ENCODE results near the gene OR5AC2.

Gene OR5AC2

GRCh38 chr3:98108162-98108561 is 21.2 kb downstream of the OR5AC2 start:
- no peak overlapping the region for H3K27ac Mint-ChIP-seq
- H3K4me3 Mint-ChIP-seq: no peak overlapping the region
- no peaks in the 10 kb centered on the region for H3K36me3 Mint-ChIP-seq (ENCODE audit: low read depth)
- H3K4me1 Mint-ChIP-seq (ENCODE audit: low read depth): peaks cover 2% of the 10 kb centered on the region
- peaks cover 6% of the 10 kb centered on the region for H3K27me3 Mint-ChIP-seq (ENCODE audit: low read depth)
- H3K9me3 Mint-ChIP-seq: no peaks in the 10 kb centered on the region

- Mint-ChIP-seq H3K4me3 (no peak overlapping the region), H3K4me1 (ENCODE audit: low read depth) (peaks cover 2% of the 10 kb centered on the region), H3K36me3 (ENCODE audit: low read depth) (no peaks in the 10 kb centered on the region), H3K9me3 (no peaks in the 10 kb centered on the region), H3K27ac (no peak overlapping the region), H3K27me3 (ENCODE audit: low read depth) (peaks cover 6% of the 10 kb centered on the region)
These were observed 23.0 kb downstream of the OR5AC2 start for GRCh38 chr3:98109807-98110549.

GRCh38 chr3:98110550-98110908 is 23.6 kb downstream of the OR5AC2 start:
- Mint-ChIP-seq H3K27ac (no peak overlapping the region), H3K9me3 (no peaks in the 10 kb centered on the region), H3K27me3 (ENCODE audit: low read depth) (peaks cover 6% of the 10 kb centered on the region)

GRCh38 chr3:98114264-98114663 is 27.3 kb downstream of the OR5AC2 start:
- no peak overlapping the region for H3K27ac Mint-ChIP-seq
- H3K4me3 Mint-ChIP-seq: no peak overlapping the region
- no peaks in the 10 kb centered on the region for H3K4me1 Mint-ChIP-seq (ENCODE audit: low read depth)
- H3K9me3 Mint-ChIP-seq: no peaks in the 10 kb centered on the region
- H3K36me3 Mint-ChIP-seq (ENCODE audit: low read depth): no peaks in the 10 kb centered on the region
- peaks cover 5% of the 10 kb centered on the region for H3K27me3 Mint-ChIP-seq (ENCODE audit: low read depth)

More at GRCh38 chr3:98110550-98110908, 23.6 kb downstream of the OR5AC2 start:
- Mint-ChIP-seq H3K4me1 (ENCODE audit: low read depth) (peaks cover 2% of the 10 kb centered on the region), H3K36me3 (ENCODE audit: low read depth) (no peaks in the 10 kb centered on the region), H3K4me3 (no peak overlapping the region)

GRCh38 chr3:98115717-98116116 is 28.7 kb downstream of the OR5AC2 start:
- Mint-ChIP-seq H3K4me3 (no peak overlapping the region), H3K9me3 (no peaks in the 10 kb centered on the region), H3K27me3 (ENCODE audit: low read depth) (peaks cover 5% of the 10 kb centered on the region), H3K27ac (no peak overlapping the region), H3K4me1 (ENCODE audit: low read depth) (no peaks in the 10 kb centered on the region), H3K36me3 (ENCODE audit: low read depth) (no peaks in the 10 kb centered on the region)

GRCh38 chr3:98130421-98130820 is 43.4 kb downstream of the OR5AC2 start, which contains the start of gene OR5H1:
Gene OR5H1 (plus strand): TSS chr3:98130721. CDS start chr3:98132698, 1,977 bp downstream.
- H3K36me3 Mint-ChIP-seq (ENCODE audit: low read depth): no peaks in the 10 kb centered on the region
- H3K9me3 Mint-ChIP-seq: no peaks in the 10 kb centered on the region
- no peak within 1 kb of the TSS for H3K4me3 Mint-ChIP-seq
- H3K27ac Mint-ChIP-seq: no peak within 1 kb of the TSS
- H3K27me3 Mint-ChIP-seq (ENCODE audit: low read depth): no peaks in the 10 kb centered on the region
- H3K4me1 Mint-ChIP-seq (ENCODE audit: low read depth): no peaks in the 10 kb centered on the region

GRCh38 chr3:98136631-98137030 is 49.7 kb downstream of the OR5AC2 start:
- H3K4me3 Mint-ChIP-seq: no peak overlapping the region
- H3K27ac Mint-ChIP-seq: no peak overlapping the region
- no peaks in the 10 kb centered on the region for H3K4me1 Mint-ChIP-seq (ENCODE audit: low read depth)
- H3K36me3 Mint-ChIP-seq (ENCODE audit: low read depth): no peaks in the 10 kb centered on the region
- H3K9me3 Mint-ChIP-seq: no peaks in the 10 kb centered on the region
- H3K27me3 Mint-ChIP-seq (ENCODE audit: low read depth): no peaks in the 10 kb centered on the region
